GM12892 (cell line): ENCODE results near the gene CST4.
"Not testable (repeated sequence)": the region's sequence is repeated elsewhere in the genome, so short reads cannot be mapped to it uniquely, and the experiment has no call there.

Experiments
- DNase-seq: peaks from one replicate; pipeline ENCODE4 v3.0.0; 2011; ENCODE audit not compliant: insufficient read length
- FAIRE-seq: peaks from 2 replicates; lab custom pipeline; 2011; peaks lifted over from hg19 to GRCh38; lab: Jason Lieb, UNC
- POLR2A ChIP-seq: IDR thresholded peaks from 2 replicates; pipeline ENCODE4 v1.6.1; 2011; ENCODE audit warnings: low read depth, low read length, control low read depth
- POLR2AphosphoS5 ChIP-seq: IDR thresholded peaks from 2 replicates; pipeline ENCODE4 v1.6.1; 2011; ENCODE audit warnings: low read depth, low read length, control low read depth
- TAF1 ChIP-seq: IDR thresholded peaks from 2 replicates; pipeline ENCODE4 v1.6.1; 2011; ENCODE audit warnings: low read depth, mild to moderate bottlenecking, control low read depth, low read length, borderline replicate concordance

The CST4 gene

DNA sequence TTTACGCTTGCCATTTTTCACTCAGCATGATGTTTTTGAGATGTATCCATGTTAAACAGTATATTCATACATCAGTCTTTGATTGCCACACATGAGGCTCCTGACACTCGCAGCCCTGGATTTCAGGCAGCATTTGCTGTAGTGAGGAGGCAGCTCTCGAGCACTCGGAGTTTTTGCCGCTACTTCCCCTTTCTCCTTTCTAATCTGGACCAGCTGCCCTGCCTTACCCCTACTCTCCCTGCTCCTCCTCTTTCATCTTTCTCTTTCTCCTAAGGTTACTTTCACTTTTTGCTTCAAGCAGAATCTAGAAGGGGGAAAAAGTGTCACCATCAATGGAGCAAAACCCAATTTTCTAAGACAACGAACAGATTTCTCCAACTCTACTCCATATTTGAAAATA lies 45.2 kb downstream of the CST4 start:
- DNase-seq (no peak), FAIRE-seq (no peak)
- TF ChIP-seq POLR2AphosphoS5 (no peak), POLR2A (no peak), TAF1 (no peak)

DNA sequence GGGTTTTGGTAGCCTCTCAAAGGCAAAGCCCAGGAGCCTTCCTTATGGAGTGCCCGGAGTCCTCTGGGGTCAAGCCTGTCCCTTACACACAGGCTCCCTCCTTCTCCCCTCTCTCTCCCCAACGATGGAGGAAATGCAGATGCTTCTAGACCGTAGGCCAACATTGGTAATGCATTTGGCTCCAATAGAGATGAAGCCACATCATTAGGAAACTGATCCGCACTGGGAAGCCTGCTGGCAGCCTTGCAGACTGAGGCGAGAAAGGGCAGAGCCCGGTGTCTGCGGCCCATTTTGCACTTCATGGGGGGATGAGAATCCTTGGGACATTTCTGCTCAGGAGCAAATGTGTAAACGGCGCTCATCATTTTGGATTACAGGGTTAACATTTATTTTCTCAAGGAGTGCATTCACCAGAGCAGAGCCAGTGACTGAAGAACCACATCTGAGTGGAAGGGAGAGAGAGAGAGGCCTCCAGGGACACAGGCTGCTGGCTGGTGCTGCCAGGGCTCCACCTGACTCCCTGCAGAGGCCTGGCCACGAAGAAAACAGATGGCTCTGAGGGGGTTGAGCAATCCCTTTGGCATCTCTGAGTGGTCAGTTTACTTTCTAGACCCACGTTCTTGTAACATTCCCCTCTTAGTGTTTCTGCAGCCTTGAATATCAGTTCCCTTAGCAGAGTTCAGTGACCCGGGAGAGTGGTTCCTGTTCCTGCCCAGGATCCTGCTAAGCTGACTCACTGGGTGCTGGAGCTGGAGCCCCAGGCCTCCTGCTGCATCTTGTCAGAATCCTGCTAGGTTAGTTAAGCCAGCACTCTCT lies 46.7 kb downstream of the CST4 start:
- DNase-seq: no peak
- no peak for TF ChIP-seq POLR2A
- TF ChIP-seq TAF1: no peak
- TF ChIP-seq POLR2AphosphoS5: no peak
- FAIRE-seq: no peak

DNA sequence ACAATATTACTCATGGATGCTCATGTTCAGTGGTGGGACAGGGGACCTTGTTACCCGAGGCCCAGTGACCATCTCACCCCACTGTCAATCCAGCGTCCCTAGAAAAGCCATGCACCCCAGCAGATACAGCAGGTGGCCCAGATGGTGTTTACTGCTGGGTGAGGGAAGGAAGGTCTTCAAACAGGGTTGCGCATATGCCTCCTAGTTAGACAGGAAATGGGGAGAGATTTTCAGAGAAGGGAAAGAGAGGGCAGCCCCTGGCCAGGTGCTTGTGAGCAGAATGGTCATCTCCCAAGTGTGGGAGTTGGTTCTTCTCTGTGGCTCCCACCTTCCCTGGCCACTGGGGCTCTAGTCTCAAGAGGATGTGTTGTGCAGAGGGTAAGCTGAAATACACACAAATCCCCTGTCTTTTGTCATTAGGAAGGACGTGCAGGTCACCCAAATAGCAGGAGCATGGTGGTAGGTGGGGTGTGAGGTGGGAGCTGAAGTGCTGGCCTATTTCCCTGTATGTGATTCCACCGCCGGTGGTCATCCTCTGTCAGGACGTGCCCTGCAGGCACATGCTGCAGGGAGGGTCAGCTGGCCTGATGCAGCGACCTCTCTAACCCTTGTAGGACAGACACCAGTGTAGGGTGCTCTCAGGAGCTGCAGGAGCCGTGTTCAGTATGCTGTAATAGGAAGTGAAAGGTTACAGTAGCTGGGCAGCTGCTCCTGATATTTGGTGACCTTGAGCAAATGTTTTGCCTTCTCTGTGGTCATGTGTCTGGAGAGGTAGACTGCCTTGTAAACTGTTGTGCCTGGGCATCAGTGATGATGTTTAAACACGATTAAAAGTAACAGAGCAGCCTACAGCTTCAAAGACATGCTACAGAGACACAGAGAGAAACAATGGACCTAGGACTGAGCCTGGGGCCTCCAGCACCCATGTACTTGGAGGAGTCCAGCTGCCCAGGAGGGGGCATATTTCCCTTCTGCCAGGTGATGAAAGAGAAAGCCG lies 47.9 kb downstream of the CST4 start:
- FAIRE-seq (no peak), DNase-seq (no peak)
- no peak for TF ChIP-seq POLR2A
- no peak for TF ChIP-seq POLR2AphosphoS5
- TF ChIP-seq TAF1: no peak

DNA sequence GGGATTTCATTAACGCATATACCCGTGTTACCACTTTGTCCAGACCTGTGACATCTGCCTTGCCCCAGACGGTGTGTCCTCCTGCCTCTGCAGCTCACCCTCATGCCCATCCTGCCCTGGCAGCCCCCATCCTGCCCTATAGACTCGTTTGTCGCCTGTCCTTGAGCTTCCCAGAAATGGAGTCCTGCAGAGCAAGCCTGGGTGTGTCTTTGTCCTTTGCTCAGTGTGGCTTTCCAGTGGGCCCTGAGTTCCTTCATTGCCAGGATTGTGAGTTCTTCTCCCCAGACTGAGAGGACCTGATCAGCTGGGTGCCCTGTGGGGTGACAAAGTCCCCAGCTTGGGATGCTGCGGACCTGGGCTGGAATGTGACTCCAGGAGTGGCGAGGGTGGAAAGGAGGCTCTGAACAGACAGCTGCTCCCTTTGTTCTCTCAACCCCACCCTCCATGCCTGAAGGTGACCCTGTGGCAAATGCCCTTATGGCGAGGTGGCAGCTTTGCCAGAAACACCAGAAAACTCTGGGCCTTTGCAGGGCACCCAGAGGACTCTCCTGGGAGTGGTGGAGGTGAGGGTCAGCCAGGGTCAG lies 48.7 kb downstream of the CST4 start:
- TF ChIP-seq TAF1: no peak
- no peak for TF ChIP-seq POLR2AphosphoS5
- no peak for TF ChIP-seq POLR2A
- FAIRE-seq (no peak), DNase-seq (no peak)

DNA sequence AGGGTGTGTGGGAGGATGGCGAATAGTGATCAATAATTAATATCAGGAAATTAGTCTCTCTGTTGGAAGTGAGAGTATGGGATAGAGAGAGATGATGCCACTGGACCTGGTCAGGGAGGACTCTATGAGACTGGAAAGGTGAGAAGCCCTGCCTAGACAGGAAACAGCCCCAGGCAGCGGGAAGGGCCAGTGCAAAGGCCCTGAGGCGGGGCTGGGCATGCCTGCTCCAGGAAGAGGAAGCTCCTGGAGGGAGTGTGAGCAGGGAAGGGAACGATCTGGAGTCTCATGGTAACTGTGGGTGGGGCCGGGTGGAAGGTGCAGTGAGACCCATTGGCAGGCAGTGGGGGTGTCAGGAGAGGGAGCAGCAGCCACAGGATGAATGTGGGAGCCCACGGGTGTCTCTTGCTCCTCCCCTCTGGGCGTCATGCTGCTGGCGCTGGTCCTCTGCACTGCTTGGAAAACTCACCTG lies 49.3 kb downstream of the CST4 start:
- no peak for FAIRE-seq
- TF ChIP-seq POLR2AphosphoS5: no peak
- no peak for TF ChIP-seq TAF1
- no peak for TF ChIP-seq POLR2A

DNA sequence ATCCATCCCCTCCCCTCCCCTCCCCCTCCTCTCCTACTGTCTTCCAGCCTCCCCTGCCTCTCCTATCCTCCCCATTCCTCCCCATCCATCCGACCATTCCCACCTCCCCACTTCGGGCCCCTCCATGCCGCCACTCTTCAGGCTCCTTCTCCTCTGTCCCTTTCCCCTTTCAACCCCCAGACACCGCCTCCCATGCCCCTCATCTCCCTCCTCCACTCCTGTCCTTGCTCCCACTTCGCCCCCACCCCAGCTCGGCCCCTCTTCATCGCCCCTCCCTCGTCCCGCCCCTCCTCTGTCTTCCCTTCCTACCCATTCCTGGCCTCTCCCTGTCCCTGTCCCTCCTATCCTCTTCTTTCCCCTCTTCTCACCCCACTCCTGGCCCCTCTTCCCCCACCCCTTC lies 50.5 kb downstream of the CST4 start:
- DNase-seq (no peak), FAIRE-seq (no peak)
- TF ChIP-seq TAF1 (no peak), POLR2A (no peak), POLR2AphosphoS5 (no peak)

More for the DNA sequence above, 49.3 kb downstream of the CST4 start:
- DNase-seq: no peak

DNA sequence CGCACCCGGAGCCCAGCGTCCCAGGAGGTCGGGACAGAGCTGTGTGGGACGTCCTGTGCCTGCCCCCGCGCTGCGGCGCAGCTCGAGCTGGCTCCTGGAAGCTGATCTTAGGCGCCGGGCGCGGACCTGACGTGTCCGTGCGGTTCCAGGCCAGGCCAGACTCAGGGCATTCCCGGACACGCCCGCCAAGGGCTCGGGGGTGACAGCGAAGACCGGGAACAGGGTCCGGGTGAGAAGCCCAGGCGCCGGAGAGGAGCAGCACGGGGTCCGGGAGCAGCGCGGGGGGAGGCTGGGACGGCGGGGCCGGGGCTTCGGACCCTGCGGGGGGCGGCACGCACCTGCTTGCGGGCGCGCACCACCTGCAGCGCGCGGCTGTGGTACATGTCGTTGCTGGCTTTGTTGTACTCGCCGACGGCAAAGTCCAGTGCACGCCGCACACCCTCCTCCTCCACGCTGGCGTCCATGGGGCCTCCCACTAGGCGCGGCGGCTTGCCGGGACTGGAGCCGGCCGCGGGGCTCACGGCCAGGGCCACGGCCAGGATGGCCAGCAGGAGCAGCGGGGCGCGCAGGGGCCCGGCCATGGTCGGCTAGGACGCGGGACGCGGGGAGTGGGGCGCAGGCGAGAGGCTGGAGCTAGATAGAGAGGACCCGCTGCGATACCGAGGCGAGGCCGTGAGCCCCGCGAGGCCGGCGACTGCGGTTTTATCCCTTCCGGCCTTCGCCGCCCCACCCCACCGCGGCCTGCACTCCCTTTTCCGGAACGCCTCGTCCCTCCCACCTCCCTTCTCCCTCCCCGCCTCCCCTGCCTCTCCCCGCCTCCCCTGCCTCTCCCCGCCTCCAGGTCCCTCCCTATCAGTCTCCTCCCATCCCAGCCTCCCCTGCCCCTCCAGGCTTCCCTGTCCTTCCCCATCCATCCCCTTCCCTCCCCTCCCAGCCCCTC lies 51.3 kb downstream of the CST4 start, which contains the start of gene CST3:
CST3 (minus strand) TSS at position 674 of the 940 bp plus-strand sequence; CDS start at position 581, 93 bp downstream.
- no peak for FAIRE-seq
- peak; percentile 50 for DNase-seq
- TF ChIP-seq TAF1 (no peak), POLR2AphosphoS5 (no peak), POLR2A (no peak)

DNA sequence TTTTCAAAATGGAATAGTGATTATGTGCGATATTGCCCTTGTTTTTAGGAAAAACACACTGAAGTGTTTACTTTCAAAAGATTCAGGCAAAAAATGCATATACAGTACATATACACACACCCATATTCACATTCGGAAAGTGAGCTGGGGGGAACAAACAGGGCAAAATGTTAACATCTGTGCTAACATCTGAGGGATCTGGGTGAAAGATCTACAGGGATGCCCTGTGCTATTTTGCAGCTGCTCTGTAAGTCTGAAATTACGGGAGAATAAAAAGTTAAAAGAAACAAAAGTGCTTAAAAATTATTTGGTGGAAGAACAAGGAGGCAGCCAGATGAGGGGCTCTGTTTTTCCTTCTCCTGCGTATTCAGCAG lies 51.9 kb downstream of the CST4 start:
- TF ChIP-seq POLR2AphosphoS5 (no peak), TAF1 (no peak), POLR2A (no peak)
- no peak for DNase-seq
- FAIRE-seq: no peak

DNA sequence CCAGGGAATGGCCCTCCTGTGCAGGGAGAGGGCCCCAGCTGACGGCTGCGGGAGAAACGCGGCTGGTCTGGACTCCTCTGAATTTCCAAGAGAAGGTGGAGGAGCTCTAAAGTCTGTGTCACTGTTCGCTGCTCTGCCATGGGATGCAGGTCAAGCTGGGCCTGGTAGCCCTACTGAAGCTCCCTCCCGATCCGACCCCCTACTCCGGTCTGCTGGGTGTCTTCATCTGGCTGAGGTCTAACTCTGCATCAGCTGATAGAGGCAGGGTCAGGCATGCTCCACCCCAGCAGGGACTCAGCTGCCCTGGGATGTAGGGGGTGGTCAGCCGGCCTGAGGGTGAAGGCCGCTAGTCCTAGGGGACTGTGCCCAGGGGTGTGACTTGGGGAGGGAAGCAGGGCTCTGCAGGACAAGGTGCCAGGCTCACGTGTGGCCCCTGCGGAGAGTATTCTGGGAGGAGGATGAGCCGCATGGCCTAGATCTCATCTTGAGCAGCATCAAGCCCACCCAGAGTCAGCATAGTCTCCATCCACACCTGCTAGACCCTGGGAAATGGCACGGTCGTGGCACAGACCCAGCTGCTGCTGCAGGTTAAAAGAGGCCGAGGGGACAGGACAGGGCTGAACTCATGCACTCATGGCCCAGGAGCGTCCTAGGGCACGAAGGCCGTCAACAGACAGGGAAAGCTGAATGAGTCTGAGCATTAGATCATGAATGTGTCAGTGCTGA lies 52.5 kb downstream of the CST4 start:
- TF ChIP-seq POLR2A (no peak), TAF1 (no peak), POLR2AphosphoS5 (no peak)
- no peak for FAIRE-seq
- DNase-seq: no peak

DNA sequence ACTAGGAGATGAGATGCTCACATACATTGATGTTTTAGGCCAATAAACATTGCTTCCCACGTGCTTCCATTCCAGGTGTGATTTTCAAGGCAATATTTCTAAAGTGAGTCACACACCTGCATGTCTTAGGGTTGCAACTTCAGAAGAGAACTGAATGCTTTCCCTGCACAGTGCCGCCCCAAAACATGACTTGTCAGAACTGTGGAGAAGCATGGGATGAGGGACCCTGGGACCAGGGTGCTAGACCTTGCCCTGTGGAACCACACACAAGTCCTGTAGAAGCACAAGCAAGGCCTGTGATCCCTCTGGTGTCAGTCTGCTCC lies 53.1 kb downstream of the CST4 start:
- not testable (repeated sequence) for FAIRE-seq, DNase-seq
